22Rv1 (cell line): ENCODE data around the gene CLASP2.
"Not testable (repeated sequence)": the region's sequence is repeated elsewhere in the genome, so short reads cannot be mapped to it uniquely, and the experiment has no call there.

Source experiments
- H3K27ac ChIP-seq: fragments of 450-650 bp; 2 replicates; pipeline ENCODE4 v1.5.1; 2017
- ZFX ChIP-seq: fragments of 450-650 bp; IDR thresholded peaks from 2 replicates; pipeline ENCODE4 v1.6.1; 2017; ENCODE audit warnings: antibody characterized with exemption, borderline replicate concordance
- TF ChIP-seq, protein P1 (sequence below): fragments of 450-650 bp; IDR thresholded peaks from 2 replicates; pipeline ENCODE4 v1.5.1; 2017; ENCODE audit warnings: mild to moderate bottlenecking

The CLASP2 gene

DNA sequence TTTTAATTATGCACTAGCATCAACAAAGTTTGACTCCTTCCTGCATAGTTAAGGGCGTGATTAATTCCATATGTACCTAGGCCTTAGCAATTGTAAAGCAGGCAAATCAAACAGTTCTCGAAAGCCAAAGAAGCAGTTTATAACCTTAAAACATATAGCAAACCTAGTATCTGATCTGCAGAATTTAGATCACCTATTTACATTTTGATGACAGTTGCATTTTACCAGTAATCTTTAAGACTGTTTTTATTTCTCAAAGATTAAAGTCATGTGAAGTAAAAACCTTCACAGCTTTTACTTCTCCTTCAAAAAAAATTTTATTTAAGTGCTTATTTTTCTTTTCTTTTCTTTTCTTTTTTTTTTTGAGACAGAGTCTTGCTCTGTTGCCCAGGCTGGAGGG is 257.0 kb downstream of the CLASP2 start:
- TF ChIP-seq, protein P1, sequence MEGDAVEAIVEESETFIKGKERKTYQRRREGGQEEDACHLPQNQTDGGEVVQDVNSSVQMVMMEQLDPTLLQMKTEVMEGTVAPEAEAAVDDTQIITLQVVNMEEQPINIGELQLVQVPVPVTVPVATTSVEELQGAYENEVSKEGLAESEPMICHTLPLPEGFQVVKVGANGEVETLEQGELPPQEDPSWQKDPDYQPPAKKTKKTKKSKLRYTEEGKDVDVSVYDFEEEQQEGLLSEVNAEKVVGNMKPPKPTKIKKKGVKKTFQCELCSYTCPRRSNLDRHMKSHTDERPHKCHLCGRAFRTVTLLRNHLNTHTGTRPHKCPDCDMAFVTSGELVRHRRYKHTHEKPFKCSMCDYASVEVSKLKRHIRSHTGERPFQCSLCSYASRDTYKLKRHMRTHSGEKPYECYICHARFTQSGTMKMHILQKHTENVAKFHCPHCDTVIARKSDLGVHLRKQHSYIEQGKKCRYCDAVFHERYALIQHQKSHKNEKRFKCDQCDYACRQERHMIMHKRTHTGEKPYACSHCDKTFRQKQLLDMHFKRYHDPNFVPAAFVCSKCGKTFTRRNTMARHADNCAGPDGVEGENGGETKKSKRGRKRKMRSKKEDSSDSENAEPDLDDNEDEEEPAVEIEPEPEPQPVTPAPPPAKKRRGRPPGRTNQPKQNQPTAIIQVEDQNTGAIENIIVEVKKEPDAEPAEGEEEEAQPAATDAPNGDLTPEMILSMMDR, result no peak
- no peak for TF ChIP-seq ZFX
- no peak overlapping the region for H3K27ac ChIP-seq

DNA sequence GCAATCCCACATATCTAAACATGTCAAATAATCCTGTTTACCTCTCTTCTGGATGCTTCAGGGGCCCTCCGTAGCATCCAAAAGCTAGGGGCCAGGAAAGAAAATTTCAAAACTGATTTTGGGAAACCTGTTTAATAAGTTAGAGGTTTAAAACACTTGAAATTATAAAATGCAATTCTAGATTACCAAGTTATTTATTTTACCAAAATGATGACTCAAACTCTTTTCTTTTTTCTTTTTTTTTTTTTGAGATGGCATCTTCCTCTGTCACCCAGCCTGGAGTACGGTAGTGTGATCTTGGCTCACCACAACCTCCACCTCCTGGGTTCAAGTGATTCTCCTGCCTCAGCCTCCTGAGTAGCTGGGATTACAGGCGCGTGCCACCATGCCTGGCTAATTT is 258.5 kb downstream of the CLASP2 start:
- not testable (repeated sequence) for H3K27ac ChIP-seq

DNA sequence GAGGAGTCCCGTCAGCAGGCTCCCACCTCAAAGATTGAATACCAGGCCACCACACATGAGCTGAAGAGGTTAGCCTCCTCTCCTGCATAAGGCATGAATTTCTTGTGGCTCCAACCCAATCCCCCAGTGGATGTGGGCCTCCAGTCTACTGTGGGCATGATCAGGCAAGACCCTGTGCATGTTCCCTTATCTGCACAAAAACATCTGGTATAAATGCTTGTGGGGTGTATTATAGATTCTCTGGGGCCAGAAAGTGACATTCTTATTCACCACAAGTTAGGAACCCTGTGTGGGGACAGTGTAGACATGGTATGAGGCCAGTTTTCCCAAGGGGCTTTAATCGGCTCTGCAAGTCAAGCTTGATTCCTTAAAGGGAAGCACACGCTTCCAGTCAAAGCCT is 259.6 kb downstream of the CLASP2 start:
- no peak for TF ChIP-seq ZFX
- TF ChIP-seq, protein P1, result no peak
- H3K27ac ChIP-seq, result no peak overlapping the region

DNA sequence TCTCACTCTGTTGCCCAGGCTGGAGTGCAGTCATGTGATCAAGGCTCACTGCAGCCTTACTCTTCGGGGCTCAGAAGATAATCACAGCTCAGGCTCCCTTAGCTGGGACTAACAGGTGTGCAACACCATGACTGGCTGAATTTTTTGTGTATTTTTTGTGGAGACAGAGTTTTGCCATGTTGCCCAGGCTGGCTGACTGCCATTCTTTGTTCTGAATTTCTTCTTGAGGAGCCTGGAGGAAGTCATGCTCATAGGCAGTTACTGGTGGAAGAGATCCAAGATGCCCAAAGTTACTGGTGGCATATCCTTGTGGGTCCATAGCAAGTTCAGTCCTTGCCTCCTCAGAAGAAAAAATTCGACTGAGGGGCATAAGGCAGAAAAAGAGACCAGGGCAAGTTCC is 261.3 kb downstream of the CLASP2 start:
- TF ChIP-seq ZFX, result no peak
- TF ChIP-seq, protein P1, result no peak
- H3K27ac ChIP-seq, result no peak overlapping the region

DNA sequence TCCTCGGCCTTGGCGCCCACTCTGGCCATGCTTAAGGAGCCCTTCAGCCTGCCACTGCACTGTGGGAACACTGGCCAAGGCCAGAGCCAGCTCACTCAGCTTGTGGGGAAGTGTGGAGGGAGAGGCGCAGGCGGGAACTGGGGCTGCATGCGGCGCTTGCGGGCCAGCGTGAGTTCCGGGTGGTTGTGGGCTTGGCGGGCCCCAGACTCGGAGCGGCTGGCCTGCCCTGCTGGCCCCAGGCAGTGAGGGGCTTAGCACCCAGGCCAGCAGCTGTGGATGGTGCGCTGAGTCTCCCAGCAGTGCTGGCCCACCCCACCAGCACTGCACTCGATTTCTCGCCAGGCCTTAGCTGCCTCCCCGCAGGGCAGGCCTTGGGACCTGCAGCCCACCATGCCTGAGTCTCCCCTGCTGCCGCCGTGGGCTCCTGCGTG is 264.7 kb downstream of the CLASP2 start:
- no peak for TF ChIP-seq ZFX
- TF ChIP-seq, protein P1, result no peak
- no peak overlapping the region for H3K27ac ChIP-seq

DNA sequence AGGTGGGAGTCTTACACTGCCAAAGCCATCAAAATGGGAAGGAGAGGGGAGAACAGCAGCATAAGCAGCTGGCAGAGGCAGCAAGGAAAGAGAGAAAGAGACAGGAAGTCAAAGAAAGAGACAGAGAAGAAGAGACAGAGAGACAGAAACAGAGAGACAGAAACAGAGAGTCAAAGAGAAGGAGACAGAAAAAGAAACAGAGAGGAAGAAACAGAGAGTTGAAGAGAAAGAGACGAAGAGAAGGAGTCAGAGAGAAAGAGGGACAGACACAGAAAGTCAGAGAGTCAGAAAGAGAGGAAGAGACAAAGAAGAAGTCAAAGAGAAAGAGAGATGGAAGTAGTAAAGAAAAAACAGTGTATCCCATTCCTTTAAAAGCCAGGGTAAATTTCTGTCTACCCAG is 266.1 kb downstream of the CLASP2 start:
- not testable (repeated sequence) for H3K27ac ChIP-seq

DNA sequence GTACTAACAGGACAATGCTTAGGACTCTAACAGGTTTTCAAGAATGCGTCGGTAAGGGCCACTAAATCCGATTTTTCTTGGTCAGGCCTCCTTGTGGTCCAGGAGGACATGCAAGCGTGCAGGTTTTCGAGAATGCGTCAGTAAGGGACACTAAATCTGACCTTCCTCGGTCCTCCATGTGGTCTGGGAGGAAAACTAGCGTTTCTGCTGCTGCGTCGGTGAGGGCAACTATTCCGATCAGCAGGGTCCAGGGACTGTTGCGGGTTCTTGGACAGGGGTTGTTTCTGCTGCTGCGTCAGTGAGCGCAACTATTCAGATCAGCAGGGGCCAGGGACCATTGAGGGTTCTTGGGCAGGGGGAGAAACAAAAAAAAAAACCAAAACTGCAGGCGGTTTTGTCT is 270.1 kb downstream of the CLASP2 start:
- no peak overlapping the region for H3K27ac ChIP-seq
- no peak for TF ChIP-seq ZFX
- TF ChIP-seq, protein P1, result no peak

DNA sequence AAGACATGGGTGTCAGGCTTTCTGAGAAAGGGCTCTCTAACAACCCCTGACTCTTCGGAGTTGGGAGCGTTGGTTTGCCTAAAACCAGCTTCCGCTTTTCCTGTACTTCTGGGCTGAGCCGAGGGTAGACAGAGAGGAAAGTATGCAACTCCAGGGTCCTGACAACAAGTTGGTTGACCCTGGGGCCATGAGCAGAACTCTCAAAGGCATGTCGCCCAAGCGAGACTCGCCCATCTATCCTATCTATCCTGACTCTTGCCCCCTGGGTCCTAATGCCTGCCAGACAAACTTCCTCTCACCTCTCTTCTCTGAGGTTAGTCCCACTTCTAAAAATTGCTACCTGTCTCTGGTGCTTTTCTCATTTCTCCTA is 270.8 kb downstream of the CLASP2 start:
- H3K27ac ChIP-seq, result not testable (repeated sequence)
